Skin of body (tissue), 2 donors: ENCODE results near the gene DPP6. TPM values are rescaled to one million over a fixed set of nuclear protein-coding genes. Genes with fewer than 3 reads are reported as not detected.
"Not testable (repeated sequence)": the region's sequence is repeated elsewhere in the genome, so short reads cannot be mapped to it uniquely, and the experiment has no call there.

ENCODE experiments used
- DNase-seq: peaks from one replicate; lab custom pipeline; 2025; lab: John Stamatoyannopoulos, UW
- total RNA-seq: library from RNA; depleted of rRNA; stranded (reverse); fragments of >200 nt; gene quantifications from one replicate; pipeline ENCODE4 v1.2.3, GENCODE V29; 2014

The DPP6 gene
- total RNA-seq, 1 donor from 2014 or later = 2.0 TPM

DNA sequence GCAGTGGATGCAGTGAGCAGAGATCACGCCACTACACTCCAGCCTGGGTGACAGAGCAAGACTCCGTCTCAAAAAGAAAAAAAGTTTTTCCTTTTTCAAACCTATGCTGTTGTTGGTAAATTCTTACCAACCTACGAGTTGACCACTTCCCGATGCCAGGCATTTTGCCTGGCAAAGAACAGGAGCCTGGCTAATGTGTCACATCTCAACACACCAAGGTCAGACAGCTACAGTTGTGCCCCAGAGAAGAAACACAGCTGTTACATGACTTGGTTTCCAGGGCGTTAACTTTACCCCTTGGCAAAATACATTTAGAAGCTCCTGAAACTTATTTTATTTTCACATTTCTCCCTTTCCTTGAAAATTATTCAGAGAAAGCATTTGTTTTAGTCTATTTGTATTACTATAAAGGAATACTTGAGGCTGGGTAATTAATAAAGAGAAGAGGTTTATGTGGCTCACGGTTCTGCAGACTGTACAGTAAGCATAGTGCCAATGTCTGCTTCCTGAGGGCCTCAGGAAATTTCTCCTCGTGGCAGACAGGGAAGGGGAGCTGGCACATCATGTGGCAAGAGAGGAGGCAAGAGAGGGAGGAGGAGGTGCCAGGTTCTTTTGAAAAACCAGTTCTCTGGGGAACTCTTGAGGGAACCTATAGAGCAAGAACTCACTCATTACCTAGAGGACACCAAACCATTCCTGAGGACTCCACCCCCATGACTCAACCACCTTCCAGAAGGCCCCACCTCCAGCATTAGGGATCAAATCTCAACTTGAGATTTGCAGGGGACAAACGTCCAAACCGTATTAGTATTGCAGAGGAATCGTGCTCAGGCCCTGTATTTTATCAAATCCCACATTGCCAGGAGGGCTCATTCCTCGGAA lies 867.4 kb downstream of the DPP6 start:
- no peak for DNase-seq

DNA sequence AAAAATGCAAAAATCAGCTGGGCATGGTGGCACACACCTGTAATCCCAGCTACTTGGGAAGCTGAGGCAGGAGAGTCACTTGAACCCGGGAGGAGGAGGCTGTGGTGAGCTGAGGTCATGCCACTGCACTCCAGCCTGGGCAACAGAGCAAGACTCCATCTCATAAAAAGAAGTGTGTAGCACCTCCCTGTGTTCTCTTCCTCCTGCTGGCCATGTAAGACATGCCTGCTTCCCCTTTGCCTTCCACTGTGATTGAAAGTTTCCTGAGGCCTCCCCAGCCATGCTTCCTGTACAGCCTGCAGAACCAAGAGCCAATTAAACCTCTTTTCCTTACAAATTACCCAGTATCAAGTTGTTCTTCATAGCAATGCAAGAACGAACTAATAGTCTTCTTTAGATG lies 870.3 kb downstream of the DPP6 start:
- DNase-seq = not testable (repeated sequence)

DNA sequence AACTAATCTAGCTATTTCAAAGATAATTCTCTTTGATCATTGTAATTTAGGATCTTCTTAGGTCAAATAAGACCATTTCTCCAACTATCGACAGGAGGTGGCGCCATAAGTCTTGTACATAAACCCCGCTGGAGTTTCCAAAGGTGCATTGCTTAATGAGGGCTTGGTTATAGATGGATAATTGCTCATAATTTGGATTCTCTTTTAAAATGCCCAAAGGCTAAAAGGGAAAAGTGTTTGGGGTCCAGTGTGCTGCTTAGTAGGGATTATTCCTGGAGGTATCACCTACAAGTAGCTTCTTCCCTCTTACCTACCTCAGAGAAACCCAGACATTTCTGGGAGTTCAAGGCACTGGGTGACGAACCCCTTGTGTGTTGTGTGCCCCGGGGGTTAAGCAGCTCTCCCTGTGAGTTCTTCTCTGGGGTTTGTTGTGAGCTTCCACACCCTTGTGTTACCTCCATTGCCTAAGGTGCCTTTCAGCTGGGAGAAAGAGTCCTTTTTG lies 875.5 kb downstream of the DPP6 start:
- peak; percentile 75 for DNase-seq

DNA sequence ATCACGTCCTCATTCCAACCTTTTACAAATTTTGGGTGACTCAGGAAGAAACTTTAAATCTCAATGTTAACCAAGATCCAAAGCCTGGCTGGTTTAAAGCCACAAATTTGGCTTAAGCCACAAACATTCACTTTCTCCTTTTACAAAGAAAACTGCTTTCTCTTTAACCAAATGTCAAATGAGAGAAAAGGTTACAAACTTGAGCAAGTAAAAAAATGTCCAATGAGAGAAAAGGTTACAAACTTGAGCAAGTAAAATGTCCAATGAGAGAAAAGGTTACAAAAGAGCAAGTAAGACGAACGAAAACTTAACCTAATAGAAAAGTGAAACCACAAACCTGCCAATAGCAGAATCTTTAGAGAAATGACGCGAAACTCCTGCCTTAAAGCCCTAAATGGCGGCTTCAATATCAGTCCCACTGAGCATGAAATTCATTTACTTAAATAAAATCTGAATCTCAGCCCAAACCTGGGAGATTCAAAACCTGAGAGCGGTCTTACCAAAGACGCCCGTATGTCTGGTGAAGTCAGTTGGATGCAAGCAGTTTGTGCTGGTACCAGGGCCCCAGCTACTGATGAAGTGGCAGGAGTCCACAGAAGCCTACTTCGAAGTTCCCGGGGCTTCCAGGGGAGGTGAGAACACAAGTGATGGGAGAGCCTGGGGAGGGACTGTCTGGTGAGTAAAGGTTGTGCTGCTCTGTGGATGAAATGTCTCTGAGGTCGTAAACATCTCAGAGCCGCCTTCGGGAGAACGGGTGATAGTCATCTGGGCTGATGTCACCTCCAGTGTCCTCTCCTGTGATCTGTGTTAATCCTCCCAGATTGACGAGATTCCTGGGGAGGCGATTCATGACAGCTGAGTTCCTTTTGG lies 876.2 kb downstream of the DPP6 start:
- peak; percentile 93 for DNase-seq

DNA sequence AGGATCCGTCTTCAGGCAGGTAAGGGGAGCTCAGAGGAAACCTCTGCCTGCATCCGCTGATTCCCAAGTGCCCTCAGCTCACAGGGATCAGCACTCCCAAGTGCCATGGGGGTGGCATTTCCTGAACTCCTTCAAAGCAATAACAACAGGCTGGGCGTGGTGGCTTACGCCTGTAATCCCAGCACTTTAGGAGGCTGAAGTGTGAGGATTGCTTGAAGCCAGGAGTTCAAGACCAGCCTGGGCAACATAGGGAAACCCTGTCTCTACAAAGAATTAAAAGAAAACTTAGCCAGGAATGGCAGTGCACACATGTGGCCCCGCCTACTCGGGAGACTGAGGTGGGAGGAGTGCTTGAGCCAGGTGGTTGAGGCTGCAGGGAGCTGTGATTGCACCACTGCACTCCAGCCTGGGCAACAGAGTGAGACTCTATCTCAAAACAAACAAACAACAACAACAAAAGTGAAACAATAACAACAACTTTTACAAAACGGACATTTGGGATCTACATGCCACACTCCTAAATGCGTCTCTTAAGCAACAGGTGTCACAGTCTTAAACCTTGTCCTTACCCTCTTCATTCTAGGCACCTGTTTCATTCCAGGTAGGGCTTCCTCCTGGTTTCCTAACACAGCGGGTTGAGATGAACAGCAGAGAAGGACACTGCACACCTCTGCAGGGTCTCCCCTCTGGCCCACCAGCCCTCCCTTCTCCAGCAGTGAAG lies 877.0 kb downstream of the DPP6 start:
- DNase-seq = no peak

DNA sequence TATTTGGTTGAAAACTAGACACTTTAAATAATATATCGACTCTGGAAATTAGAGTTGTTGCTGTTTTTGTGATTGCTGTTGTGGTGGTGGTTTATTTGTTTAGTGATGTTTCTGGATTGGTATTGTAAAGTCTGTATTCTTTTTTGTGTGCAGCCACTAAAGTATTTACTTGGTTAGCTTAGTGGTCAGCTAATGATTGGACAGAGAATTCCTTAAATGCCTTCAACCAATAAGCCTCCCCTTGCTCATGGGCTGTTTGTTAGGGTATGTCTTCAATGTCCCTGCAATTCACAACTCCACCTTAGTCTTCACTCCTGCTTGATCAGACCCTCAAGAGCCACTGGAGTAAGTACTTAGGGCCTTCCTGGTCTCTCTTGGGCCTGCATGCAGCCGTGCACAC lies 879.7 kb downstream of the DPP6 start:
- DNase-seq = no peak

DNA sequence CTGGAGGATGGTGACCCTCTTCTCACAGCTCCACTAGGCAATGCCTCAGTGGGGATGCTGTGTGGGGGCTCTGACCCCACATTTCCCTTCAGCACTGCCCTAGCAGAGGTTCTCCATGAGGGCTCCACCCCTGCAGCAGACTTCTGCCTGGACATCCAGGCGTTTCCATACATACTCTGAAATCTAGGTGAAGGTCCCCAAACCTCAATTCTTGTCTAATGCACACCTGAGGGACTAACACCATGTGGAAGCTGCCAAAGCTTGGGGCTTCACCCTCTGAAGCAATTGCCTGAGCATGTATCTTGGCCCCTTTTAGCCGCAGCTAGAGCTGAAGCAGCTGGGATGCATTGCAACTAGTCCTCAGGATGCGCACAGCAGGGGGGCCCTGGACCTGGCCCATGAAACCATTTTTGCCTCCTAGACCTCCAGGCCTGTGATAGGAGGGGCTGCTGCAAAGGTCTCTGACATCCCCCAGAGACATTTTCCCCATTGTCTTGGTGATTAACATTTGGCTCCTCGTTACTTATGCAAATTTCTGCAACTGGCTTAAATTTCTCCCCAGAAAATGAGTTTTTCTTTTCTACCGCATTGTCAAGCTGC lies 882.3 kb downstream of the DPP6 start:
- DNase-seq = not testable (repeated sequence)

DNA sequence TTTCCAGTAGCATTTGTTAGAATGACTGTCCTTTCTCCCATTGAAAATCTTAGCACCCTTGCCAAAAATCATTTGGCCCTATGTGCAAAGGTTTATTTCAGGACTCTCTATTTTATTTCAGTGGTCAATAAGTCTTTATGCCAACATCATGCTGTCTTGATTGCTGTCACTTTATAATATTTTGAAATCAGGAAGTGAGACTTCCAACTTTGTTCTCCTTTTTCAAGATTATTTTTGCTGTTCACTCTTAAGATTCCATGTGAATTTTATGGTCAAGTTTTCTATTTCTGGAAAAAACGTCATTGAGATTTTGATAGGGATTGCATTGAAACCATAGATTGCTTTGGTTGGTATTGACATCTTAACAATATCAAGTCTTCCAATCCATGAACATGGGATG lies 885.6 kb downstream of the DPP6 start:
- no peak for DNase-seq

DNA sequence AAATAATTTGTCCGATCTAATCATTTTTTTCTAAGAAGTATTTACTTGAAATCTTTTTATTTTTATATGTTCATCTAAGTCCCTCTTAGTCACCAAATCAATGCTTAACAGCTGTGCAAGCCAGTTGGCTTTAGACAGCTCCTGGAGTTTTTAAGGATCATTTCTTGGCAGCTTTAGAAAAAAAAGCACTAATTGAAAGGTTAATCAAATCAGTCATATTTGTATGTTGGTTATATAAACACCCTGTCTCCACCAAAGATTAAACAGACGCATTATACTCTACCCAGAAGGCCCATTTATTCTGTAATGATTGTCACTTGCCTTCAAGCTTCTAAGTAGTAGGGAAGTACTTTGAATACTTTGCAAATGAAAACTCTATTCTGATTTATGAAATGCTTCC lies 890.5 kb downstream of the DPP6 start:
- no peak for DNase-seq
